DND-41 (cell line): Measurements from ENCODE around the gene FHL2.

Experiments
- ATAC-seq: fragments of 200-7000 bp; cut with Tn5 transposase; 3 replicates; pipeline ENCODE4 v1.9.1; 2021; ENCODE audit warnings: low read depth; ENCODE audit not compliant: insufficient read depth
- DNase-seq: peaks from one replicate; pipeline ENCODE4 v3.0.0-alpha.2; 2020
- H2AFZ ChIP-seq: 2 replicates; pipeline ENCODE4 v1.6.0; 2012; ENCODE audit warnings: low read depth, low read length
- H3K27ac ChIP-seq: 2 replicates; pipeline ENCODE4 v1.5.1; 2012; ENCODE audit warnings: low read length, inconsistent platforms
- H3K27me3 ChIP-seq: fragments of 200-600 bp; sonication (generic); 2 replicates; pipeline ENCODE4 v1.6.0; 2012; ENCODE audit warnings: low read length, mild to moderate bottlenecking, inconsistent platforms; ENCODE audit not compliant: insufficient read depth, poor library complexity
- H3K36me3 ChIP-seq: 2 replicates; pipeline ENCODE4 v1.5.1; 2012; ENCODE audit warnings: low read length, inconsistent platforms; ENCODE audit not compliant: insufficient read depth
- H3K4me1 ChIP-seq: 2 replicates; pipeline ENCODE4 v1.5.1; 2012; ENCODE audit warnings: mild to moderate bottlenecking, low read length; ENCODE audit not compliant: insufficient read depth
- H3K4me2 ChIP-seq: 2 replicates; pipeline ENCODE4 v1.6.0; 2012; ENCODE audit warnings: mild to moderate bottlenecking, moderate library complexity, low read length, inconsistent platforms; ENCODE audit not compliant: insufficient read depth
- H3K4me3 ChIP-seq, 2 experiments: fragments of 200-600 bp in 1 of 2; shearing (Covaris generic) in 1 of 2; 2 replicates each; pipeline ENCODE4 v1.5.1; 2012 to 2016; ENCODE audit warnings: inconsistent platforms in 2 of 2, low read length in 2 of 2, mild to moderate bottlenecking in 2 of 2, low read depth in 1 of 2, moderate library complexity in 1 of 2
- H3K79me2 ChIP-seq: 2 replicates; pipeline ENCODE4 v1.6.0; 2012; ENCODE audit warnings: low read length, inconsistent platforms; ENCODE audit not compliant: insufficient read depth
- H3K9ac ChIP-seq: 2 replicates; pipeline ENCODE4 v1.6.0; 2012; ENCODE audit warnings: low read depth, mild to moderate bottlenecking, inconsistent platforms, low read length, moderate library complexity
- H3K9me3 ChIP-seq: 2 replicates; pipeline ENCODE4 v1.5.1; 2012; ENCODE audit warnings: low read length, moderate library complexity, mild to moderate bottlenecking, inconsistent platforms; ENCODE audit not compliant: insufficient read depth, severe bottlenecking
- H4K20me1 ChIP-seq: 2 replicates; pipeline ENCODE4 v1.6.0; 2012; ENCODE audit warnings: low read length; ENCODE audit not compliant: insufficient read depth
- CTCF ChIP-seq: IDR thresholded peaks from 2 replicates; pipeline ENCODE4 v1.5.1; 2012; ENCODE audit warnings: borderline replicate concordance, low read length, moderate library complexity, mild to moderate bottlenecking; ENCODE audit not compliant: poor library complexity, severe bottlenecking; ENCODE audit errors: extremely low read depth
- EZH2 ChIP-seq: IDR thresholded peaks from 3 replicates; pipeline ENCODE4 v1.6.1; 2012; ENCODE audit warnings: borderline replicate concordance, low read depth, mild to moderate bottlenecking, moderate library complexity, low read length, inconsistent platforms; ENCODE audit not compliant: severe bottlenecking

FHL2 gene

DNA sequence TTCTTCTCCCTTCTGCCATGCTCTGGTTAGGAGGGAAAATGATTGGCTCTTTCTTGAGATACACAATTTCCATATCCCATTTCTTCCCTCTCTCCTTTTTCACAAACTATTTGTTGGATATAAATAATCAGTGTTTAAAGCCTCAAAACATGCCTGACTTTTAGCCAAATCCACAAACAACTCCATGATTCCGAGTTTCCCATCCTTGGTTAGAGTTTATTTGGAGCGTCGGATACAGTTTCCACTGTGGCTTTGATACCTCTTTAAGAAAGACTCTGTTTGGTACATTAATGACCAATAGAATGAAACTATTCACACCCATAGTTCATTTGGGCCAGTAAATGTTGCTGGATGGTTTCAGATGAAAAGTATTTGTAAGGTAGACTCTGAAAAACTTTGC, 5.9 kb upstream of the FHL2 start:
- H3K4me3 ChIP-seq: no peak overlapping the region
- H3K79me2 ChIP-seq: no peaks in the 10 kb centered on the region
- no peaks in the 10 kb centered on the region for H4K20me1 ChIP-seq
- H3K36me3 ChIP-seq: no peaks in the 10 kb centered on the region
- no peak overlapping the region for H3K4me2 ChIP-seq
- H3K27me3 ChIP-seq: peaks cover 2% of the 10 kb centered on the region
- ATAC-seq (no peak), DNase-seq (no peak)
- no peak overlapping the region for H2AFZ ChIP-seq
- H3K9ac ChIP-seq: no peak overlapping the region
- TF ChIP-seq EZH2 (no peak), CTCF (no peak)
- H3K27ac ChIP-seq: no peak overlapping the region
- no peaks in the 10 kb centered on the region for H3K9me3 ChIP-seq
- H3K4me1 ChIP-seq: no peaks in the 10 kb centered on the region

DNA sequence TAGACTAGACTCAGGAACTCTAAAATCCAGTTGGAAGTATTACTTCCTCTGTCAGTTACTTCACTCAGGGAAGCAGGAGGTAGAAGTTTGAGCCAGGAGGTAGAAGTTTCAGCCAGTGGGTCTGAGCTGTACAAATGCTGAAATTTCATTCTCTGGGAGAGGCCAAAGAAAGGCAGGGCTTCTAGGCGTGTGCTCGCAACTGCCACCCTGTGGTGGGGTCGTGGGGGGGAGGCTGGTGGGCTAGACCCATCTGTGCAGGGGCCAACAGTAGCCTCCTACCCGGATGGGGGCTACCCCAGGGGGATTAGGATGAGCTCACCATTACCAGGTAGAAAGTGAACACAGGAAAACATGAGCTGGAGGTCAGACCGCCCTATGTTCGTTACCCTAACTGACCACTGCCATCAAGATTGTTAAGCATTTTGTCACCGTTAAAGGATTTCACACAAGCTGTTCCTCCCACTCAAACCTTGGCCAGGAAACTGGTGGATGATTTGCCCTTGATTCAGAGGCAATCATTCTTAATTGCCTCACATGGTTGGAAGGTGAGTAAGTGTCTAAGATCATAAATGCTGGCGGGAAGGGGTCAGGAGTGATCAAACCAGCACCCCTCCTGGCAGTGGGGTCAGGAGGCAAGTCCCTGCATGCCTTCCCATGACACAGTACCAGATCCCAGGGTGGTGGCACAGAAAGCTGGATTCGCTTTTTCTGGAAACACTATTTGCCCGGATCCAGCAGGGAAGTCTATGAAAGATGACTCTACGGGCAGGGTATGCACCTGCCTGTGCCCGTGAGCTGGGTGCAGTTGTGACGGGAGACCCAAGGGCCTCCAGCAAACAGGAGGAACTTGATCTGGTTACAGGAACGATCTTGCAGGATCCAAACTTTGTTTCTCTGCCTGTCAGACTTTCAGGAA, 5.2 kb upstream of the FHL2 start:
- no peak for TF ChIP-seq EZH2
- peak; percentile 39 for TF ChIP-seq CTCF
- DNase-seq: no peak
- Histone ChIP-seq H3K36me3 (no peaks in the 10 kb centered on the region), H3K9ac (no peak overlapping the region), H3K79me2 (no peaks in the 10 kb centered on the region), H4K20me1 (no peaks in the 10 kb centered on the region), H3K4me2 (no peak overlapping the region), H3K4me1 (no peaks in the 10 kb centered on the region), H3K27ac (no peak overlapping the region), H3K27me3 (peaks cover 2% of the 10 kb centered on the region), H3K9me3 (no peaks in the 10 kb centered on the region), H3K4me3 (no peak overlapping the region), H2AFZ (no peak overlapping the region)
- ATAC-seq: no peak

GRCh38 chr2:105403241-105403782, 4.5 kb upstream of the FHL2 start:
- no peaks in the 10 kb centered on the region for H3K9me3 ChIP-seq
- peaks cover 2% of the 10 kb centered on the region for H3K27me3 ChIP-seq
- TF ChIP-seq CTCF (no peak), EZH2 (no peak)
- H3K27ac ChIP-seq: no peak overlapping the region
- H3K79me2 ChIP-seq: no peaks in the 10 kb centered on the region
- no peaks in the 10 kb centered on the region for H4K20me1 ChIP-seq
- no peak for DNase-seq
- no peak overlapping the region for H3K4me3 ChIP-seq
- H3K4me1 ChIP-seq: no peaks in the 10 kb centered on the region
- H3K9ac ChIP-seq: no peak overlapping the region
- no peak overlapping the region for H3K4me2 ChIP-seq
- H3K36me3 ChIP-seq: no peaks in the 10 kb centered on the region
- H2AFZ ChIP-seq: no peak overlapping the region
- ATAC-seq: no peak
